ENCODE data around the gene PDLIM7. TPM values are rescaled to one million over a fixed set of nuclear protein-coding genes. Genes with fewer than 3 reads are reported as not detected.

Gene PDLIM7
- total RNA-seq, 2 donors from 2014 or later = 196 to 241 TPM

DNA sequence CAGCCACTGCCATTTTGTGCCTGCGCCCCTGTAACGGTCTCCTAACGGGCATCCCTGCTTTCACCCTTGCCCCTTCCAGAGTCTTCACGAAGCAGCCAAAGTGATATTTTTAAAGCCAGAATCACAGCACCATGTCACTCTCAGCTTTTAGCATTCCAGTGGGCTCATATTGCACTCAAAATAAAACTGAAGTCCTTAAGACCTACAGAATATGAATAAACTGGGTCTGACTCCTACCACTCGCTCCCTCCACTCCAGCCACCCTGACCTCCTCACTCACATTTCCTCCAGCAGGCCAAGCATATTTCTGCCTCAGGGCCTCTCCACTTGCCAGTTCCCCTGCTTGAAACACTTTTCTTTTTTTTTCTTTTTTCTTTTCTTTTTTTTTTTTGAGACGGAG, 2.4 kb upstream of the PDLIM7 start:
- Histone ChIP-seq H3K9me3 (ENCODE audit: control insufficient read depth, low read length) (no peaks in the 10 kb centered on the region), H3K27me3 (ENCODE audit: control insufficient read depth, insufficient read depth, low read length, poor library complexity, severe bottlenecking) (peaks cover 14% of the 10 kb centered on the region), H3K36me3 (ENCODE audit: control insufficient read depth, insufficient read depth, low read length) (peaks cover 12% of the 10 kb centered on the region), H3K4me1 (ENCODE audit: control insufficient read depth, insufficient read depth, low read length) (peaks cover 8% of the 10 kb centered on the region), H3K4me3 (ENCODE audit: low read length) (no peak overlapping the region), H3K9ac (ENCODE audit: extremely low read depth, low read length, poor library complexity, severe bottlenecking) (no peak overlapping the region), H3K27ac (ENCODE audit: low read depth, low read length) (no peak overlapping the region)
- WGBS, 2 experiments (ENCODE audit: insufficient coverage in 1 of 2, insufficient read length in 1 of 2) = 88 to 90% methylated on average over 6 of the region's 6 CpGs
- peaks cover 30% of the 10 kb centered on the region for H3K27me3 Mint-ChIP-seq (ENCODE audit: insufficient read depth)
- no peaks in the 10 kb centered on the region for H3K9me3 Mint-ChIP-seq
- H3K36me3 Mint-ChIP-seq (ENCODE audit: low read depth) = peaks cover 5% of the 10 kb centered on the region
- H3K27ac Mint-ChIP-seq = no peak overlapping the region
- no peak overlapping the region for H3K4me3 Mint-ChIP-seq
- peaks cover 18% of the 10 kb centered on the region for H3K4me1 Mint-ChIP-seq
- no peak for TF ChIP-seq CTCF (conservative IDR thresholded peaks at IDR 0.05)
- DNase-seq = no peak

DNA sequence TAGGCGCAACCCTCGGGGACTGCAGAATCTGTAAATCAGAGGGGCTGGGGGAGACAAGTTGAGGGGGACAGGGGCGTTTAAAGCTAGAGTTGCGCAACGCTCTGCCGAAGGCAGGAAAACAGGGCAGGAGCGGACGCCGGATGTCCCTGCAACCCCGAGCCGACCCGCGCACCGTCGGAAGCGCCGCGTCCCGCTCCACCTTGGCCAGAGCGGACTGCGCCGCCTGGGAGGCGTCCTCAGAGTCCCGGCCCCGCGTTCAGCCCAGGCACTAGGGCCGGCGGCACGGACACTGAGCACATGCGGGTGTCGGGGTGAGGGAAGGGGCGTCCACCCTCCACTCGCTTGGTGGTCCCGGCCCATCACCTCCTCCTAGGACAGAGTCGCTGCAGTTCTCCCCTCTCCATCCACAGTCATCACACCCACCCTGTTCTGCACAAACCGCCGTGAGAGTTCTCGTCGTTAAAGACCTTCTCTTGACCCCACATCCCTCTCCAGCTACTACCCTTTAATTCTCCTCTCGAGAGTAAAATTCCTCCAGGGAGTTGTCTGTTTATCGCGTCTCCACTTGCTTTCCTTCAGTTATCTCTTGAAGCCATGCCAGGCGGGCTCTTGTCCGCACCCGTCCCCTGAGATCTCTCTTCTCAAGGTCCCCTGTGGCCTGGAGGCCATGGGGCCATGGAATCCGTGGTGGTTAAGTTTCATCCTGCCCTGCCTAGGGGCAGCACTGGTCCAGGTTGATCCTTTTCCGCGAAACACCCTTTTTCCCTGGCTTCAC, 796 bp upstream of the PDLIM7 start:
- Mint-ChIP-seq H3K27ac (peak overlapping the region; percentile 40), H3K4me3 (peak overlapping the region; percentile 74), H3K27me3 (ENCODE audit: insufficient read depth) (peaks cover 30% of the 10 kb centered on the region), H3K9me3 (no peaks in the 10 kb centered on the region), H3K36me3 (ENCODE audit: low read depth) (peaks cover 15% of the 10 kb centered on the region), H3K4me1 (peaks cover 20% of the 10 kb centered on the region)
- H3K4me1 ChIP-seq (ENCODE audit: control insufficient read depth, insufficient read depth, low read length) = peaks cover 17% of the 10 kb centered on the region
- H3K4me3 ChIP-seq (ENCODE audit: low read length) = peak overlapping the region; percentile 81
- peaks cover 14% of the 10 kb centered on the region for H3K27me3 ChIP-seq (ENCODE audit: control insufficient read depth, insufficient read depth, low read length, poor library complexity, severe bottlenecking)
- no peak overlapping the region for H3K9ac ChIP-seq (ENCODE audit: extremely low read depth, low read length, poor library complexity, severe bottlenecking)
- H3K27ac ChIP-seq (ENCODE audit: low read depth, low read length) = no peak overlapping the region
- no peaks in the 10 kb centered on the region for H3K9me3 ChIP-seq (ENCODE audit: control insufficient read depth, low read length)
- WGBS, 2 experiments (ENCODE audit: insufficient coverage in 1 of 2, insufficient read length in 1 of 2) = 19 to 24% methylated on average over 28 to 48 of the region's 48 CpGs
- H3K36me3 ChIP-seq (ENCODE audit: control insufficient read depth, insufficient read depth, low read length) = peaks cover 27% of the 10 kb centered on the region
- TF ChIP-seq CTCF (conservative IDR thresholded peaks at IDR 0.05) = no peak
- peak; percentile 55 for DNase-seq

GRCh38 chr5:177496727-177497291, 595 bp downstream of the PDLIM7 start:
- H3K4me3 ChIP-seq (ENCODE audit: low read length) = peak overlapping the region; percentile 92
- Mint-ChIP-seq H3K36me3 (ENCODE audit: low read depth) (peaks cover 23% of the 10 kb centered on the region), H3K4me3 (peak overlapping the region; percentile 74), H3K27ac (peak overlapping the region; percentile 94), H3K4me1 (peaks cover 24% of the 10 kb centered on the region), H3K27me3 (ENCODE audit: insufficient read depth) (peaks cover 30% of the 10 kb centered on the region), H3K9me3 (no peaks in the 10 kb centered on the region)
- H3K9me3 ChIP-seq (ENCODE audit: control insufficient read depth, low read length) = no peaks in the 10 kb centered on the region
- WGBS, 2 experiments (ENCODE audit: insufficient coverage in 1 of 2, insufficient read length in 1 of 2) = 0% methylated on average over 21 of the region's 29 CpGs; no CpG with 5 or more reads in 1 of the 2 experiments
- H3K9ac ChIP-seq (ENCODE audit: extremely low read depth, low read length, poor library complexity, severe bottlenecking) = peak overlapping the region; percentile 71
- H3K36me3 ChIP-seq (ENCODE audit: control insufficient read depth, insufficient read depth, low read length) = peaks cover 36% of the 10 kb centered on the region
- H3K27me3 ChIP-seq (ENCODE audit: control insufficient read depth, insufficient read depth, low read length, poor library complexity, severe bottlenecking) = peaks cover 14% of the 10 kb centered on the region
- DNase-seq = peak; percentile 95
- peaks cover 17% of the 10 kb centered on the region for H3K4me1 ChIP-seq (ENCODE audit: control insufficient read depth, insufficient read depth, low read length)
- H3K27ac ChIP-seq (ENCODE audit: low read depth, low read length) = peak overlapping the region; percentile 93
- TF ChIP-seq CTCF (conservative IDR thresholded peaks at IDR 0.05) = no peak

Data from endodermal cell (in vitro differentiated cells).